ENCODE results near the gene CAMTA1.

Gene CAMTA1

DNA sequence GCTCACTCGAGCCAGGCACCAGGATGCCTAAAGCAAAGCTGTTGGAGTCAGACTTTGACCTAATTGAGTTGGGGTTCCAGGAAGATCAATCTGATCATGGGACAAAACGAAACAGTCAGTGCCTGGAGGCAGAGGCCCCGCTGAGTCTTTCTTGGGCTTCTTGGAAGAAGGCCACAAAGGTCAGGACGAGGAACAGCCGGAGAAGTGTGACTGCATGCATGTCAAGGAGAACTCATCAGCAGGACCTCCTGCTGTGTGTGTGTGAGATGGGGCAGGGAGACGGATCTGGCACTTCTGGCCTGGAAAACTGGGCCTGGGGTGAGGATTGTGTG, 190.8 kb downstream of the CAMTA1 start:
- Histone ChIP-seq H3K4me3 (ENCODE audit: low read depth in 1 of 2, low read length in 2 of 2) (no peak overlapping the region), H3K27me3 (ENCODE audit: low read depth, low read length) (no peaks in the 10 kb centered on the region), H3K9me3 (ENCODE audit: control insufficient read depth in 1 of 2, low read length in 2 of 2) (no peaks in the 10 kb centered on the region), H3K4me1 (ENCODE audit: control insufficient read depth in 1 of 2, insufficient read depth in 2 of 2, low read length in 2 of 2) (no peaks in the 10 kb centered on the region), H3K27ac (ENCODE audit: low read length) (no peak overlapping the region), H3K36me3 (ENCODE audit: control insufficient read depth in 1 of 2, insufficient read depth in 2 of 2, low read length in 2 of 2) (no peaks in the 10 kb centered on the region)

GRCh38 chr1:6979003-6979613, 193.9 kb downstream of the CAMTA1 start:
- Histone ChIP-seq H3K9me3 (ENCODE audit: control insufficient read depth in 1 of 2, low read length in 2 of 2) (no peaks in the 10 kb centered on the region), H3K36me3 (ENCODE audit: control insufficient read depth in 1 of 2, insufficient read depth in 2 of 2, low read length in 2 of 2) (no peaks in the 10 kb centered on the region), H3K27ac (ENCODE audit: low read length) (no peak overlapping the region), H3K4me1 (ENCODE audit: control insufficient read depth in 1 of 2, insufficient read depth in 2 of 2, low read length in 2 of 2) (no peaks in the 10 kb centered on the region), H3K27me3 (ENCODE audit: low read depth, low read length) (no peaks in the 10 kb centered on the region), H3K4me3 (ENCODE audit: low read depth in 1 of 2, low read length in 2 of 2) (no peak overlapping the region)

DNA sequence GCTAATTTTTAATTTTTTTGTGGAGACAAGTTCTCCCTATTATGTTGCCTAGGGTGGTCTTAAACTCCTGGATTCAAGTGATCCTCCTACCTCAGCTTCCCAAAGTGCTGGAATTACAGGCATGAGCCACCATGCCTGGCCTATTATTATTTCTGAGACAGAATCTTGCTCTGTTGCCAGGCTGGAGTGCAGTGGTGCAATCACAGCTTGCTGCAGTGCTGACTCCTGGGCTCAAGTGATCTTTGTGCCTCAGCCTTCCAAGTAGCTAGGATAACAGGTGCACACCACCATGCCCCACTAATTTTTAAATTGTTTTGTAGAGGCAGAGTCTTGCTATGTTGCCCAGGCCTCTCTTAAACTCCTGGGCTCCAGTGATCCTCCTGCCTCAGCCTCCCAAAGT, 196.3 kb downstream of the CAMTA1 start:
- Histone ChIP-seq H3K36me3 (ENCODE audit: control insufficient read depth in 1 of 2, insufficient read depth in 2 of 2, low read length in 2 of 2) (no peaks in the 10 kb centered on the region), H3K9me3 (ENCODE audit: control insufficient read depth in 1 of 2, low read length in 2 of 2) (no peaks in the 10 kb centered on the region), H3K27ac (ENCODE audit: low read length) (no peak overlapping the region), H3K4me1 (ENCODE audit: control insufficient read depth in 1 of 2, insufficient read depth in 2 of 2, low read length in 2 of 2) (no peaks in the 10 kb centered on the region), H3K27me3 (ENCODE audit: low read depth, low read length) (no peaks in the 10 kb centered on the region), H3K4me3 (ENCODE audit: low read depth in 1 of 2, low read length in 2 of 2) (no peak overlapping the region)

DNA sequence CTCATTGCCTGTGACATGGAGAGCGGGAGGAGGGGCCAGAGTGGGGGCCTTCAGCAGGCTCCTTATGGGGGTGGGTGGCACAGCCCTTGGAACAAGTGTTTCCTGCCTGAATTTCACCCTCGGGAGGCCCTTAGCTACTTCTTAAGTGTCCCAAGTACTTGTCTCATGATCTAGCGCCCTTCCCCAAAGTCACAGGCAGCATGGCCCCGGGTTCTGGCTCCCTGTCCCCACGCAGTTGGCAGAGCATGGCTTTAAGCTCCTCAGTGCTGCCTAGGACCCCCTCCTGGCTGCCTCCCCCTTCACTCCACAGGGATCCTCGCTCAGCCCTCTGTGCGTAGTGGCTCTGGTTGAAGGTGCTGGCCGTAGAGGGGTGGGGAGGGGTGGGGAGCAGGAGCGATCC, 197.2 kb downstream of the CAMTA1 start:
- H3K36me3 ChIP-seq (ENCODE audit: control insufficient read depth in 1 of 2, insufficient read depth in 2 of 2, low read length in 2 of 2) = no peaks in the 10 kb centered on the region
- no peaks in the 10 kb centered on the region for H3K4me1 ChIP-seq (ENCODE audit: control insufficient read depth in 1 of 2, insufficient read depth in 2 of 2, low read length in 2 of 2)
- no peak overlapping the region for H3K27ac ChIP-seq (ENCODE audit: low read length)
- no peak overlapping the region for H3K4me3 ChIP-seq (ENCODE audit: low read depth in 1 of 2, low read length in 2 of 2)
- no peaks in the 10 kb centered on the region for H3K27me3 ChIP-seq (ENCODE audit: low read depth, low read length)
- no peaks in the 10 kb centered on the region for H3K9me3 ChIP-seq (ENCODE audit: control insufficient read depth in 1 of 2, low read length in 2 of 2)

GRCh38 chr1:6982860-6983259, 197.6 kb downstream of the CAMTA1 start:
- Histone ChIP-seq H3K36me3 (ENCODE audit: control insufficient read depth in 1 of 2, insufficient read depth in 2 of 2, low read length in 2 of 2) (no peaks in the 10 kb centered on the region), H3K27ac (ENCODE audit: low read length) (no peak overlapping the region), H3K4me1 (ENCODE audit: control insufficient read depth in 1 of 2, insufficient read depth in 2 of 2, low read length in 2 of 2) (no peaks in the 10 kb centered on the region), H3K4me3 (ENCODE audit: low read depth in 1 of 2, low read length in 2 of 2) (no peak overlapping the region), H3K9me3 (ENCODE audit: control insufficient read depth in 1 of 2, low read length in 2 of 2) (no peaks in the 10 kb centered on the region), H3K27me3 (ENCODE audit: low read depth, low read length) (no peaks in the 10 kb centered on the region)

- H3K4me1 ChIP-seq (ENCODE audit: control insufficient read depth in 1 of 2, insufficient read depth in 2 of 2, low read length in 2 of 2) = no peaks in the 10 kb centered on the region
- H3K27me3 ChIP-seq (ENCODE audit: low read depth, low read length) = no peaks in the 10 kb centered on the region
- no peak overlapping the region for H3K27ac ChIP-seq (ENCODE audit: low read length)
- peaks cover 0 to under 1% of the 10 kb centered on the region in 2 donors for H3K9me3 ChIP-seq (ENCODE audit: control insufficient read depth in 1 of 2, low read length in 2 of 2)
- no peaks in the 10 kb centered on the region for H3K36me3 ChIP-seq (ENCODE audit: control insufficient read depth in 1 of 2, insufficient read depth in 2 of 2, low read length in 2 of 2)
- H3K4me3 ChIP-seq (ENCODE audit: low read depth in 1 of 2, low read length in 2 of 2) = no peak overlapping the region
Observed at GRCh38 chr1:6984536-6984935, 199.3 kb downstream of the CAMTA1 start.

- Histone ChIP-seq H3K9me3 (ENCODE audit: control insufficient read depth in 1 of 2, low read length in 2 of 2) (peaks cover 0 to 5% of the 10 kb centered on the region in 2 donors), H3K27me3 (ENCODE audit: low read depth, low read length) (no peaks in the 10 kb centered on the region), H3K36me3 (ENCODE audit: control insufficient read depth in 1 of 2, insufficient read depth in 2 of 2, low read length in 2 of 2) (no peaks in the 10 kb centered on the region), H3K4me3 (ENCODE audit: low read depth in 1 of 2, low read length in 2 of 2) (no peak overlapping the region), H3K4me1 (ENCODE audit: control insufficient read depth in 1 of 2, insufficient read depth in 2 of 2, low read length in 2 of 2) (no peaks in the 10 kb centered on the region), H3K27ac (ENCODE audit: low read length) (no peak overlapping the region)
Observed at GRCh38 chr1:6984986-6985385, 199.7 kb downstream of the CAMTA1 start.

- no peaks in the 10 kb centered on the region for H3K4me1 ChIP-seq (ENCODE audit: control insufficient read depth in 1 of 2, insufficient read depth in 2 of 2, low read length in 2 of 2)
- H3K27me3 ChIP-seq (ENCODE audit: low read depth, low read length) = no peaks in the 10 kb centered on the region
- no peak overlapping the region for H3K4me3 ChIP-seq (ENCODE audit: low read depth in 1 of 2, low read length in 2 of 2)
- no peaks in the 10 kb centered on the region for H3K36me3 ChIP-seq (ENCODE audit: control insufficient read depth in 1 of 2, insufficient read depth in 2 of 2, low read length in 2 of 2)
- no peak overlapping the region for H3K27ac ChIP-seq (ENCODE audit: low read length)
- peaks cover 0 to 5% of the 10 kb centered on the region in 2 donors for H3K9me3 ChIP-seq (ENCODE audit: control insufficient read depth in 1 of 2, low read length in 2 of 2)
Observed at GRCh38 chr1:6985549-6986276, 200.5 kb downstream of the CAMTA1 start.

DNA sequence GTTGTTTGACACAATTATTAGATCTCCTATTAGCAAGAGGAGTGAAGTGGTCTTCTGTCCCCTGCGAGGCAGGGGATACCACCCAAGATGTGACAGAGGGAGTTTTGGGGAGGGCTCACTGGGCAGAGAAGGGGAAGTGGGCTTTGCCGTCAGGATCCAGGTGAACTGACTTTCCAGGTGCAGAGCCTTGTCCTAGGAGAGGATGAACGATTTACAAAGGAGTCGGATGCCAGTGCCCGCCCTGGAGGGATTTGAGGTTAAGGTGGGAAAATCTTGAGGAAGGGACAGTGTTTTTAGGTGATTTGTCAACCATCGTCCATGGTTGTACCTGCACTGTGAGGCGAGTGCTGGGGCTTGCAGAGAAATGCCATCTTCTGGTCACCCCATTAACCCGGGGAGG, 201.0 kb downstream of the CAMTA1 start:
- no peak overlapping the region for H3K4me3 ChIP-seq (ENCODE audit: low read depth in 1 of 2, low read length in 2 of 2)
- H3K4me1 ChIP-seq (ENCODE audit: control insufficient read depth in 1 of 2, insufficient read depth in 2 of 2, low read length in 2 of 2) = no peaks in the 10 kb centered on the region
- H3K36me3 ChIP-seq (ENCODE audit: control insufficient read depth in 1 of 2, insufficient read depth in 2 of 2, low read length in 2 of 2) = no peaks in the 10 kb centered on the region
- no peaks in the 10 kb centered on the region for H3K27me3 ChIP-seq (ENCODE audit: low read depth, low read length)
- no peak overlapping the region for H3K27ac ChIP-seq (ENCODE audit: low read length)
- H3K9me3 ChIP-seq (ENCODE audit: control insufficient read depth in 1 of 2, low read length in 2 of 2) = peaks cover 0 to 5% of the 10 kb centered on the region in 2 donors

GRCh38 chr1:6987940-6988339, 202.7 kb downstream of the CAMTA1 start:
- H3K27me3 ChIP-seq (ENCODE audit: low read depth, low read length) = no peaks in the 10 kb centered on the region
- peaks cover 0 to 5% of the 10 kb centered on the region in 2 donors for H3K9me3 ChIP-seq (ENCODE audit: control insufficient read depth in 1 of 2, low read length in 2 of 2)
- H3K27ac ChIP-seq (ENCODE audit: low read length) = no peak overlapping the region
- no peaks in the 10 kb centered on the region for H3K4me1 ChIP-seq (ENCODE audit: control insufficient read depth in 1 of 2, insufficient read depth in 2 of 2, low read length in 2 of 2)
- no peaks in the 10 kb centered on the region for H3K36me3 ChIP-seq (ENCODE audit: control insufficient read depth in 1 of 2, insufficient read depth in 2 of 2, low read length in 2 of 2)
- H3K4me3 ChIP-seq (ENCODE audit: low read depth in 1 of 2, low read length in 2 of 2) = no peak overlapping the region

- H3K4me3 ChIP-seq (ENCODE audit: low read depth in 1 of 2, low read length in 2 of 2) = no peak overlapping the region
- H3K36me3 ChIP-seq (ENCODE audit: control insufficient read depth in 1 of 2, insufficient read depth in 2 of 2, low read length in 2 of 2) = no peaks in the 10 kb centered on the region
- peaks cover 0 to 8% of the 10 kb centered on the region in 2 donors for H3K9me3 ChIP-seq (ENCODE audit: control insufficient read depth in 1 of 2, low read length in 2 of 2)
- no peaks in the 10 kb centered on the region for H3K27me3 ChIP-seq (ENCODE audit: low read depth, low read length)
- H3K27ac ChIP-seq (ENCODE audit: low read length) = no peak overlapping the region
- H3K4me1 ChIP-seq (ENCODE audit: control insufficient read depth in 1 of 2, insufficient read depth in 2 of 2, low read length in 2 of 2) = no peaks in the 10 kb centered on the region
Observed at GRCh38 chr1:6988796-6989195, 203.5 kb downstream of the CAMTA1 start.

All from muscle layer of duodenum (tissue), 2 donors.